Activated CD4-positive, CD25-positive, alpha-beta regulatory T cell treated with anti-CD3 and anti-CD28 coated beads, Interleukin-2, amount 50 U/mL, for 16 hours (primary cell): Measurements from ENCODE around the gene TSSC4.
"Not testable (repeated sequence)": the region's sequence is repeated elsewhere in the genome, so short reads cannot be mapped to it uniquely, and the experiment has no call there.

Experiments
- DNase-seq: peaks from one replicate; pipeline ENCODE4 v3.0.0-alpha.2; 2020; ENCODE audit warnings: low read depth, low spot score

The TSSC4 gene

GRCh38 chr11:2400069-2400761 is at the start of gene TSSC4:
Gene TSSC4 (plus strand): TSS chr11:2400750. CDS start chr11:2402634, 1,884 bp downstream.
- DNase-seq, result peak; percentile 99

- no peak for DNase-seq
Observed at GRCh38 chr11:2351701-2352100, 48.8 kb upstream of the TSSC4 start.

- DNase-seq, result no peak
Observed at GRCh38 chr11:2352420-2352819, 48.1 kb upstream of the TSSC4 start.

- DNase-seq, result no peak
Observed at GRCh38 chr11:2355000-2355644, 45.4 kb upstream of the TSSC4 start.

GRCh38 chr11:2357246-2357645 is 43.3 kb upstream of the TSSC4 start:
- no peak for DNase-seq

- DNase-seq, result not testable (repeated sequence)
Observed at GRCh38 chr11:2357651-2358050, 42.9 kb upstream of the TSSC4 start.

- no peak for DNase-seq
Observed at GRCh38 chr11:2358754-2359442, 41.7 kb upstream of the TSSC4 start.

- DNase-seq, result no peak
Observed at GRCh38 chr11:2359557-2359956, 41.0 kb upstream of the TSSC4 start.

GRCh38 chr11:2360081-2360642 is 40.4 kb upstream of the TSSC4 start:
- DNase-seq, result no peak

- no peak for DNase-seq
Observed at GRCh38 chr11:2361565-2361964, 39.0 kb upstream of the TSSC4 start.

GRCh38 chr11:2362414-2362813 is 38.1 kb upstream of the TSSC4 start:
- DNase-seq, result no peak

GRCh38 chr11:2363130-2363529 is 37.4 kb upstream of the TSSC4 start:
- no peak for DNase-seq

GRCh38 chr11:2363577-2364370 is 36.8 kb upstream of the TSSC4 start:
- DNase-seq, result no peak

- DNase-seq, result not testable (repeated sequence)
Observed at GRCh38 chr11:2364386-2364785, 36.2 kb upstream of the TSSC4 start.

GRCh38 chr11:2365571-2366210 is 34.9 kb upstream of the TSSC4 start:
- no peak for DNase-seq

GRCh38 chr11:2366276-2366675 is 34.3 kb upstream of the TSSC4 start:
- no peak for DNase-seq

- DNase-seq, result no peak
Observed at GRCh38 chr11:2366733-2367132, 33.8 kb upstream of the TSSC4 start.

GRCh38 chr11:2367266-2368160 is 33.0 kb upstream of the TSSC4 start:
- DNase-seq, result no peak

- no peak for DNase-seq
Observed at GRCh38 chr11:2368178-2368850, 32.2 kb upstream of the TSSC4 start.

- DNase-seq, result no peak
Observed at GRCh38 chr11:2368851-2369180, 31.7 kb upstream of the TSSC4 start.
